H9 (cell line): ENCODE measurements around the gene NPIPA3. TPM values are rescaled to one million over a fixed set of nuclear protein-coding genes. Genes with fewer than 3 reads are reported as not detected.

Source experiments
- DNase-seq: peaks from one replicate; pipeline ENCODE4 v3.0.0-alpha.2; 2017
- H2AFZ ChIP-seq: one replicate; pipeline ENCODE4 v1.6.1; 2013; ENCODE audit warnings: mild to moderate bottlenecking, low read length, control low read depth, moderate library complexity
- H2AK5ac ChIP-seq: 2 replicates; pipeline ENCODE4 v1.6.1; 2013; ENCODE audit warnings: low read length, control low read depth, mixed read lengths; ENCODE audit not compliant: insufficient read length
- H2BK120ac ChIP-seq: one replicate; pipeline ENCODE4 v1.6.1; 2013; ENCODE audit warnings: low read depth, mild to moderate bottlenecking, low read length, control low read depth, inconsistent platforms; ENCODE audit not compliant: poor library complexity, severe bottlenecking
- H2BK12ac ChIP-seq: 2 replicates; pipeline ENCODE4 v1.6.1; 2013; ENCODE audit warnings: low read length, control low read depth, mixed read lengths, low read depth; ENCODE audit not compliant: insufficient read length
- H2BK15ac ChIP-seq: 2 replicates; pipeline ENCODE4 v1.6.1; 2013; ENCODE audit warnings: low read depth, low read length, control low read depth
- H2BK20ac ChIP-seq: one replicate; pipeline ENCODE4 v1.6.1; 2013; ENCODE audit warnings: low read depth, mild to moderate bottlenecking, low read length, control low read depth, inconsistent platforms; ENCODE audit not compliant: poor library complexity, severe bottlenecking
- H2BK5ac ChIP-seq: 2 replicates; pipeline ENCODE4 v1.6.1; 2013; ENCODE audit warnings: low read length, control low read depth, mixed read lengths; ENCODE audit not compliant: insufficient read length
- H3K14ac ChIP-seq: 2 replicates; pipeline ENCODE4 v1.6.1; 2013; ENCODE audit warnings: low read length, control low read depth; ENCODE audit not compliant: insufficient read depth
- H3K18ac ChIP-seq: 2 replicates; pipeline ENCODE4 v1.6.1; 2013; ENCODE audit warnings: low read depth, mild to moderate bottlenecking, mixed read lengths, low read length, control low read depth; ENCODE audit not compliant: insufficient read length
- H3K23ac ChIP-seq: 2 replicates; pipeline ENCODE4 v1.6.1; 2013; ENCODE audit warnings: low read length, control low read depth, mixed read lengths, low read depth; ENCODE audit not compliant: insufficient read length
- H3K23me2 ChIP-seq: 2 replicates; pipeline ENCODE4 v1.6.1; 2013; ENCODE audit warnings: low read depth, mild to moderate bottlenecking, mixed read lengths, low read length, control low read depth; ENCODE audit not compliant: insufficient read length, poor library complexity, severe bottlenecking
- H3K27ac ChIP-seq: 2 replicates; pipeline ENCODE4 v1.5.1; 2013; ENCODE audit warnings: low read length, control low read depth, mixed read lengths, low read depth; ENCODE audit not compliant: insufficient read length
- H3K27me3 ChIP-seq: 2 replicates; pipeline ENCODE4 v1.6.1; 2013; ENCODE audit warnings: low read length, control low read depth, inconsistent platforms; ENCODE audit not compliant: insufficient read depth
- H3K4ac ChIP-seq: 2 replicates; pipeline ENCODE4 v1.6.1; 2013; ENCODE audit warnings: low read depth, mild to moderate bottlenecking, control low read depth, inconsistent platforms, low read length, moderate library complexity
- H3K4me1 ChIP-seq: 2 replicates; pipeline ENCODE4 v1.6.1; 2013; ENCODE audit warnings: low read length, control low read depth, inconsistent platforms; ENCODE audit not compliant: insufficient read depth
- H3K4me2 ChIP-seq: 2 replicates; pipeline ENCODE4 v1.6.1; 2013; ENCODE audit warnings: low read length, control low read depth, mixed read lengths; ENCODE audit not compliant: insufficient read length, insufficient read depth
- H3K56ac ChIP-seq: 2 replicates; pipeline ENCODE4 v1.6.1; 2013; ENCODE audit warnings: low read depth, mild to moderate bottlenecking, mixed read lengths, low read length, control low read depth; ENCODE audit not compliant: insufficient read length
- H3K79me1 ChIP-seq: 2 replicates; pipeline ENCODE4 v1.6.1; 2013; ENCODE audit warnings: low read depth, mild to moderate bottlenecking, moderate library complexity, low read length, control low read depth, inconsistent platforms; ENCODE audit not compliant: insufficient read depth, poor library complexity, severe bottlenecking
- H3K79me2 ChIP-seq: 2 replicates; pipeline ENCODE4 v1.6.1; 2013; ENCODE audit warnings: low read length, control low read depth, inconsistent platforms; ENCODE audit not compliant: insufficient read depth
- H3K9ac ChIP-seq: 2 replicates; pipeline ENCODE4 v1.6.1; 2013; ENCODE audit warnings: low read length, control low read depth, mixed read lengths; ENCODE audit not compliant: insufficient read length; ENCODE audit errors: extremely low read depth
- H3K9me3 ChIP-seq: one replicate; pipeline ENCODE4 v1.6.1; 2013; ENCODE audit warnings: low read depth, low read length, inconsistent platforms; ENCODE audit not compliant: control insufficient read depth
- H3T11ph ChIP-seq: one replicate; pipeline ENCODE4 v1.6.1; 2013; ENCODE audit warnings: mild to moderate bottlenecking, low read length, control low read depth, inconsistent platforms
- H4K20me1 ChIP-seq: one replicate; pipeline ENCODE4 v1.6.1; 2013; ENCODE audit not compliant: control insufficient read depth, insufficient read length, insufficient read depth
- H4K5ac ChIP-seq: 2 replicates; pipeline ENCODE4 v1.6.1; 2013; ENCODE audit warnings: low read depth, mild to moderate bottlenecking, mixed read lengths, low read length, control low read depth; ENCODE audit not compliant: insufficient read length
- H4K8ac ChIP-seq: replicated peaks from 2 replicates; pipeline ENCODE4 v1.6.1; 2013; ENCODE audit warnings: low read length, control low read depth, mixed read lengths, low read depth; ENCODE audit not compliant: insufficient read length
- H4K91ac ChIP-seq: 2 replicates; pipeline ENCODE4 v1.6.1; 2013; ENCODE audit warnings: low read depth, mild to moderate bottlenecking, moderate library complexity, mixed read lengths, low read length, control low read depth; ENCODE audit not compliant: insufficient read length
- H3K27ac Mint-ChIP-seq, 3 experiments: 2 replicates in 2 of 3; 3 replicates in 1 of 3; pipeline ENCODE4 v1.8.0; 2020 to 2021; ENCODE audit warnings: mixed read lengths in 3 of 3, mild to moderate bottlenecking in 1 of 3, moderate library complexity in 1 of 3
- H3K27me3 Mint-ChIP-seq: 2 replicates; pipeline ENCODE4 v1.8.0; 2021; ENCODE audit warnings: low read depth, mild to moderate bottlenecking, moderate library complexity, mixed read lengths
- H3K36me3 Mint-ChIP-seq, 3 experiments: 2 replicates in 2 of 3; 3 replicates in 1 of 3; pipeline ENCODE4 v1.8.0; 2020 to 2021; ENCODE audit warnings: low read depth in 3 of 3, mixed read lengths in 3 of 3; ENCODE audit not compliant: insufficient read depth in 1 of 3
- H3K4me1 Mint-ChIP-seq, 2 experiments: 2 replicates each; pipeline ENCODE4 v1.8.0; 2020; ENCODE audit warnings: mixed read lengths in 2 of 2
- H3K4me3 Mint-ChIP-seq, 2 experiments: 2 replicates in 1 of 2; 3 replicates in 1 of 2; pipeline ENCODE4 v1.8.0; 2020 to 2021; ENCODE audit warnings: mild to moderate bottlenecking in 2 of 2, mixed read lengths in 2 of 2, moderate library complexity in 1 of 2
- H3K9me3 Mint-ChIP-seq, 2 experiments: 2 replicates in 1 of 2; 3 replicates in 1 of 2; pipeline ENCODE4 v1.8.0; 2020; ENCODE audit warnings: mild to moderate bottlenecking in 2 of 2, mixed read lengths in 2 of 2, moderate library complexity in 1 of 2
- WGBS: extraction: QIAGEN DNeasy Blood & Tissue Kit; methylation state at CpG from one replicate; pipeline ENCODE4 v1.1.7; 2013; ENCODE audit warnings: missing lambda C conversion rate, low lambda C conversion rate, mixed read lengths; ENCODE audit not compliant: insufficient read length; ENCODE audit errors: extremely low coverage; 5-methylcytosine and 5-hydroxymethylcytosine counted together
- total RNA-seq: library from RNA; stranded (reverse); gene quantifications from 2 replicates; pipeline ENCODE4 v1.2.1, GENCODE V29; 2021
- TF ChIP-seq, protein P1 (sequence below): fragments of 200-600 bp; sonication (generic); conservative IDR thresholded peaks from 3 replicates; pipeline ENCODE4 v1.8.0; 2021; ENCODE audit warnings: antibody characterized with exemption, mild to moderate bottlenecking

The NPIPA3 gene
- total RNA-seq, 1 experiment from 2014 or later, result 1.3 TPM

DNA sequence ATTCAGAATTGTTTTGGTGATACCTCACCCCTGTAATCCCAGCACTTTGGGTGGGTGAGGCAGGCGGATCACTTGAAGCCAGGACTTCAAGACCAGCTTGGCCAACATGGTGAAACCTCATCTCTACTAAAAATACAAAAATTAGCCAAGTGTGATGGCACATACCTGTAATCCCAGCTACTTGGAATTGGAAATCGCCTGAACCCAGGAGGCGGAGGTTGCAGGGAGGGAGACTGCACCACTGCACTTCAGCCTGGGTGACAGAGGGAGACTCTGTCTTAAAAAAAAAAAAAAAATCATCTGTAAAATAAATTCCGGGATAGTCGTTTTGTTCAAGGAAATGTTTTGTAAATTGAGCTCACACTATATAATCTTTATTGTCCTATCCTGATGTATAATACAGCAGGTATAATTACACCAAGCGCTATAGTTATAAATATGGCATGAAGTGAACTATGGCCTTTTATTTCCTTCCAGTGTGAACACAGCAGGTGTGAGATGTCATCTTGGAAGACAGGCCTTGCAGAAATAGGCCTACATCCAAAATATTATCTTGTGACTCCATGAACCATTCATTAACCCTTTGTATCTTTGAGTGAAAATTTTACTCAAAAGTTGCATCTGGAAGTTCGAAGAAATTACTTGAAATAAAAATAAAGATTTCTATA, 34.5 kb upstream of the NPIPA3 start:
- TF ChIP-seq, protein P1, sequence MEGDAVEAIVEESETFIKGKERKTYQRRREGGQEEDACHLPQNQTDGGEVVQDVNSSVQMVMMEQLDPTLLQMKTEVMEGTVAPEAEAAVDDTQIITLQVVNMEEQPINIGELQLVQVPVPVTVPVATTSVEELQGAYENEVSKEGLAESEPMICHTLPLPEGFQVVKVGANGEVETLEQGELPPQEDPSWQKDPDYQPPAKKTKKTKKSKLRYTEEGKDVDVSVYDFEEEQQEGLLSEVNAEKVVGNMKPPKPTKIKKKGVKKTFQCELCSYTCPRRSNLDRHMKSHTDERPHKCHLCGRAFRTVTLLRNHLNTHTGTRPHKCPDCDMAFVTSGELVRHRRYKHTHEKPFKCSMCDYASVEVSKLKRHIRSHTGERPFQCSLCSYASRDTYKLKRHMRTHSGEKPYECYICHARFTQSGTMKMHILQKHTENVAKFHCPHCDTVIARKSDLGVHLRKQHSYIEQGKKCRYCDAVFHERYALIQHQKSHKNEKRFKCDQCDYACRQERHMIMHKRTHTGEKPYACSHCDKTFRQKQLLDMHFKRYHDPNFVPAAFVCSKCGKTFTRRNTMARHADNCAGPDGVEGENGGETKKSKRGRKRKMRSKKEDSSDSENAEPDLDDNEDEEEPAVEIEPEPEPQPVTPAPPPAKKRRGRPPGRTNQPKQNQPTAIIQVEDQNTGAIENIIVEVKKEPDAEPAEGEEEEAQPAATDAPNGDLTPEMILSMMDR, result no peak
- H3K79me1 ChIP-seq, result no peaks in the 10 kb centered on the region
- no peak for DNase-seq
- H3T11ph ChIP-seq, result no peak overlapping the region
- H3K36me3 Mint-ChIP-seq, result peaks cover 27 to 54% (median 50%) of the 10 kb centered on the region in 3 experiments; a peak in 6 of 7 replicates
- H3K4ac ChIP-seq, result no peak overlapping the region
- no peak overlapping the region for H4K91ac ChIP-seq
- no peak overlapping the region for H3K18ac ChIP-seq
- no peak overlapping the region for H2BK12ac ChIP-seq
- H3K56ac ChIP-seq, result no peak overlapping the region
- no peak overlapping the region for H2AFZ ChIP-seq
- H3K4me2 ChIP-seq, result no peak overlapping the region
- H2BK120ac ChIP-seq, result no peak overlapping the region
- no peak overlapping the region for H4K8ac ChIP-seq
- no peak overlapping the region for H3K27ac ChIP-seq
- H4K5ac ChIP-seq, result no peak overlapping the region
- no peak overlapping the region for H2BK5ac ChIP-seq
- no peaks in the 10 kb centered on the region for H3K4me1 ChIP-seq
- no peak overlapping the region for H3K23ac ChIP-seq
- no CpG with 5 or more reads among the region's 7 CpGs for WGBS
- no peak overlapping the region for H2AK5ac ChIP-seq
- no peaks in the 10 kb centered on the region for H3K9me3 Mint-ChIP-seq
- no peaks in the 10 kb centered on the region for H3K79me2 ChIP-seq
- H3K14ac ChIP-seq, result no peak overlapping the region
- H3K27ac Mint-ChIP-seq, result peak overlapping the region in 1 of 3 experiments; percentile 66; a peak in 1 of 7 replicates
- H3K23me2 ChIP-seq, result no peaks in the 10 kb centered on the region
- H3K27me3 Mint-ChIP-seq, result no peaks in the 10 kb centered on the region
- H4K20me1 ChIP-seq, result peaks cover 3% of the 10 kb centered on the region
- no peak overlapping the region for H3K9ac ChIP-seq
- no peak overlapping the region for H2BK15ac ChIP-seq
- H3K4me3 Mint-ChIP-seq, result no peak overlapping the region
- H2BK20ac ChIP-seq, result no peak overlapping the region
- H3K9me3 ChIP-seq, result no peaks in the 10 kb centered on the region
- H3K27me3 ChIP-seq, result no peaks in the 10 kb centered on the region
- no peaks in the 10 kb centered on the region for H3K4me1 Mint-ChIP-seq
